Endometrium (tissue), 2 donors: Measurements from ENCODE around the gene EXD2.
"Not testable (repeated sequence)": the region's sequence is repeated elsewhere in the genome, so short reads cannot be mapped to it uniquely, and the experiment has no call there.

ENCODE experiments used
- FAIRE-seq: peaks from 2 replicates; lab custom pipeline; 2012; peaks lifted over from hg19 to GRCh38; lab: Jason Lieb, UNC
- donor health status: control.
- donor health status: control.

EXD2 gene

DNA sequence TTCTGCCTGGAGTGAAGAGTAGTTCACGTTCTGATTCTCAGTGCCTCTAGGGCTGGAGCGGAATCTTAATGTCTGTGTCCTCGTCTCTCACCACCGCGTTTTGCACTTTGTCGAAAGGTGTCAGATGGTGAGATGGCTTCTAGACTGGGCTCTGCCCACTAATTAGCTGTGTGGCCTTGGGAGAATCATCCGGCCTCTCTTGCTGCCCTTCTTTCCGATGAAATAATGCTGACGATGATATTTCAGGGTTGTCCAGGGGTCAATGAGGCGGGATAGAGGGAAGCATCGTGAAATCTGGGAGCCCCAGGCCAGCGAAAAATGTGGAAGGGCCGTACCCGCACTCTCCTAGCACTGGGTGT lies 67.8 kb downstream of the EXD2 start:
- FAIRE-seq: no peak

GRCh38 chr14:69259527-69260189 lies 68.4 kb downstream of the EXD2 start, which contains the start of gene GALNT16:
Gene GALNT16, plus strand, starts transcription at chr14:69260158. Its CDS starts 133 bp downstream, at chr14:69260291.
- FAIRE-seq: no peak

GRCh38 chr14:69260190-69260860 lies 69.0 kb downstream of the EXD2 start:
- no peak for FAIRE-seq

- no peak for FAIRE-seq
Measured at GRCh38 chr14:69260861-69261564, 69.7 kb downstream of the EXD2 start.

DNA sequence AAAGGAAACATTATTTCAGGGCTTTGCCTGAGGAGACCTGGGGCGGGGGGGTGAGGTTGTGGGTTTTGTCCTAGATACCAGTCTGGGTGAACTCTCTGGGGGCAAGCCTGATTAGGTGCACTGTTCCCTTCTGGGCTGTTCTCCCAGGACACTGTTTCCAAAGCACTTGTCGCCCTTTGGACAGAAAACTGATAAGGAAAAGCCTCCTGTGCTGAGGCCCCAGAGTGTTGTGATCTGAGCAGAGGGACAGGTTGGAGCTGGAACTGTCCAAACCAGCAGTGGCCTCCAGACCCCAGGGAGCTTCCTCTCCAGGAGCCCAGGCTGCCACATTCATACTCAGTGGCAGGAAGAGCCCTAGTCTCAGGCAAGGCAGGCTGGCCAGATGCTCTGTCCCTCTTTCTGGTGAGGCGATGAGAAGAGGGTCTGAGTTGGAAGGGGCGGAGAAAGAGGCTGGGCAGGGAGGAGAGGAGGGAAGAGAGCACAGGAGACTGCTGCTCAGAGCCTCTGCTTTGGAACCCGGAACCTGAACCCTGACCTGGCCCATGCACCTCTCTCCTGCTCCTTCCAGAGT lies 70.5 kb downstream of the EXD2 start:
- no peak for FAIRE-seq

DNA sequence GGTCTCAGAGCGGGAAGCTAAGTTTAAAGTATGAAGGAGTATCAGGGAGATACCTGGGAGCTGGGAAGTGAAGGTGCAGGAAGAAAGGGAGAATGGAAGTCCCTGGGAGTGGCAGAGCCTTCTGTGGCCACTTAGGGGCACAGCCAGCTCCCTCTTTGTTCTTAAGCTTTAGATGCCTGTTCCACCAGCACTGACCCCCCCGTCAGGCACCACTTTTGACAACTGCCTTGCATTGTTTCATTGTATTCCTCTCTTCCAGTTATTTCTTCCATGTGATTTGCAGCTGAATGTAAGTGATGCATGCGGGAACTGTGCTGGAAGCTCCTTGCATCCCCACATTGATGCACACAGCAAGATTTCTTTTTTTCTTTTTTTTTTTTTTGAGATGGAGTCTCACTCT lies 71.2 kb downstream of the EXD2 start:
- FAIRE-seq: no peak

GRCh38 chr14:69263364-69263763 lies 72.1 kb downstream of the EXD2 start:
- FAIRE-seq: no peak

GRCh38 chr14:69263771-69264170 lies 72.5 kb downstream of the EXD2 start:
- no peak for FAIRE-seq

DNA sequence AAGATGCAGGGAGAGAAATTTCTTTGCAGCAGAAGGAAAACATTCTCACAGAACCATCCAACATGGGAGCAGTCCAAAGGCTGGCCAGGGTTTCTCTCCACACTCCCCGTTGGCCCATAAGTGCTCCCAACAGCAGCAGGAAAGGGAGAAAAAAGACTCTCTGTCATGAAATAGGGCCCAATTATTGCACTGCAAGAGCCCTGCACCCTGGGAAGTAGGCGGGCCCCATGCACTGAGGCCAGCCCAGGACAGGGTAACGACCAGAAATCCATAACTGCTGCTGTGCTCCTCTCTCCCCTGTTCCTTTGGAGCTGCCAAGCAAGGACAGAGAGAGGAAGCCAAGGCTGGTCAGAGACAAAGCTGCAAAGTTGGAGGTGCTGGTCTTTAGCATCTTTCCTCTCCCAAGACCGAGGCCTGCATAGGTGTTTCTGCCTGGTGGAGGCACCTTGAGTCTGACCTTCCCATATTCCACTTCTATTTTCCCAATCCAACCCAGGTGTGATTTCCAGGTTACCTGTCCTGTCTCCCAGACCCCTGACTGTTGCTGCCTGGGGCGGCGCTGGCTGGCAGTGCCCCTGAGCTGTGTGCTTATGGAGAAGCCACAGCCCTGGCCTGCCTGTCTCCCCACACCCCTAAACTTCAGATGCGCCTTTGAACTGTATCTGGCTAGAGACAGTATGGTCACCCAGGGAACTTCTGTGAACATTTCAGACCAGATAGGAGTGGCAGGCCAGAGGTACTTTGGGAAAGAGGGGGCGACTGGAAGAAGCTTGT lies 75.5 kb downstream of the EXD2 start:
- FAIRE-seq: no peak

GRCh38 chr14:69267492-69267891 lies 76.2 kb downstream of the EXD2 start:
- no peak for FAIRE-seq

DNA sequence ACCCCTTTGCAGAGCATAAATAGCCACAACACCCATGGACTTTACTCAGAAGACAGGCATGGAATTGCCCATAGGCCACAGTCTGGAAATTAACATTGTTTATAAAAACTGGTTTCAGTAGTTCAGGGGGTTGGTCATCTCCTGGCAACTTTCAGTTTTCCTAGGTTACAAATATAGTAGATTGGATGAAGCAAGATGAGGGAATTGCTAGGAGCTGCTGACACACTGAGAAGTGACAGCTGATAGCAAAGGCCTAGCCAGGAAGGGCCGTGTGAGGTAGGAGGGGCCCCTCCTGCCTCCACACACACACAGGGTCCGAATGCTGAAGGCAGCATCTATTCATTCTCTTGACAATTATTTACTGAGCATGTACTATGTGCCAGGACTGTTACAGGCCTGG lies 76.9 kb downstream of the EXD2 start:
- no peak for FAIRE-seq

GRCh38 chr14:69268763-69269162 lies 77.5 kb downstream of the EXD2 start:
- FAIRE-seq: no peak

DNA sequence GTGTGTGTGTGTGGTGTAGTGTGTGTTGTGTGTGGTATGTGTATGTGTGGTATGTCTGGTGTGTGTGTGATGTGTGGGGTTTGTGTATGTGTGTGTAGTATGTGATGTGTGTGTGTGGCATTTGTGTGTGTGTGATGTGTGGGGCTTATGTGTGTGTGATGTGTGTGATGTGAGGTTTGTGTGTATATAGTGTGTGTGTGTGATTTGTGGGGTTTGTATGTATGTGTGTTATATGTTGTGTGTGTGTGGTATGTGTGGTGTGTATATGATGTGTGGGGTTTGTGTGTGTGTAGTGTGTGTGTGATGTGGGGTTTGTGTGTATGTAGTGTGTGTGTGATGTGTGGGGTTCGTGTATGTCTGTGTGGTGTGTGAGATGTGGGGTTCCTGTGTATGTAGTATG lies 78.1 kb downstream of the EXD2 start:
- no peak for FAIRE-seq

DNA sequence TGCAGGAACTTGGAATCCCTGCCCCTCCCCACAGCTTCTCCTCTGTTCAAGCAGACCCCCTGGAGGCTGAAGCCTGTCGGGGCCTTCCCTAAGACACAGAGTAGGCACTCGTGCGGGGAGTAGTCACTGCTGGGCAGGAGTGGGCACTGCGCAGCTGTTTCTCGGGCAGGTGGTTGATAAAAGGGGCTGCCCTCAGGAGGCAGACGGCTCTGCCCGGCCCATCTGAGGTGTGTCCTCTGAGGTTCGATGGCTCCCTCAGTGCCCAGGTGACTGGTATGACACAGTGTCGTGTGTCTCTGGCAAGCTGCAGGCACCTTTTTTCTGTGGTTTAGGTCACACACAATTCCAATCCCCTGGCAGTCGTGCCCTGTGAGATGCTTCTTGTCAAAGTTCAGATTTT lies 78.8 kb downstream of the EXD2 start:
- FAIRE-seq: no peak

DNA sequence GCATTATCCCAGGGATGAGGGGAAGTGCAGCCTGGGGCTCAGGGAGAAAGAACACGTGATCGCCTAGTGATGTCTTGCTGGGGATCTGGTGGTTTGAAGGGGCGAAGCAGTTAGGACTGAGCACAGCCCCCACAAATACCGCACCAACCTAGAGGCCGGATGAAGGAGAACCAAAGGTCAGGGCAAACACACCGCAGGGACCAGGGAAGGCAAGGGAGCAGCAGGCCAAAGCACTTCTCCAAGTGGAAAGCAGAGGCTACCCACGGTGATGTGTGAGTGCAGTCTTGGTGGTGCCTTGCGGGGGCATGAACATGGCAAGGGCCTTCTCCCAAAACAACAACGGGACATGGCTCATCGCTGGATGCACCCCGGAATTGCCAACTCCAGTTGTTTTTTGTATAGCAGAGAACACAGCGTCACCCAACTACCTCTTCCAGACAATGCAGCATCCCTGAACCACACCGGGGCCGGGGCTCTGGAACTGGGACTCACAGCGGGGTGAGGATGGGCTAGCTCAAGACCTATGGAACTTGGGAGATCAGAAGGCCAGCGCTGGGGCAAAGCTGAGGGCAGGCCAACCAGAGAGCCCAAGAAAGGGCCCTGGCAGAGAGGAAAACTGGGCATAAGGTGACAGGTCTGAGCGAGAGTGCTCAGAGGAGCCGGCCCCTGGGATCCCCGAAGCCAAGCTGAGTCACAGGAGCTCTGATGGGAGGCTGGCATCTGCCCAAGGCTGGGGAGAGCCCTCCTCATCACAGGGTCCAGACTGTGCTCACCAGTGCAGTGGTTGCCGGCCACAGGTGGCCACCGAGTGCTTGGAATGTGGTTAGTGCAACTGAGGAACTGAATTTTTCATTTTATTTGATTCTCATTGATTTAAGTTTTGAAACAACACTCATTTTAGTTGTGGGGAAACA lies 79.8 kb downstream of the EXD2 start:
- no peak for FAIRE-seq

GRCh38 chr14:69274321-69274720 lies 83.0 kb downstream of the EXD2 start:
- no peak for FAIRE-seq

GRCh38 chr14:69275331-69275730 lies 84.0 kb downstream of the EXD2 start:
- no peak for FAIRE-seq

- FAIRE-seq: not testable (repeated sequence)
Measured at GRCh38 chr14:69277356-69277755, 86.1 kb downstream of the EXD2 start.

- no peak for FAIRE-seq
Measured at GRCh38 chr14:69280746-69281291, 89.5 kb downstream of the EXD2 start.

DNA sequence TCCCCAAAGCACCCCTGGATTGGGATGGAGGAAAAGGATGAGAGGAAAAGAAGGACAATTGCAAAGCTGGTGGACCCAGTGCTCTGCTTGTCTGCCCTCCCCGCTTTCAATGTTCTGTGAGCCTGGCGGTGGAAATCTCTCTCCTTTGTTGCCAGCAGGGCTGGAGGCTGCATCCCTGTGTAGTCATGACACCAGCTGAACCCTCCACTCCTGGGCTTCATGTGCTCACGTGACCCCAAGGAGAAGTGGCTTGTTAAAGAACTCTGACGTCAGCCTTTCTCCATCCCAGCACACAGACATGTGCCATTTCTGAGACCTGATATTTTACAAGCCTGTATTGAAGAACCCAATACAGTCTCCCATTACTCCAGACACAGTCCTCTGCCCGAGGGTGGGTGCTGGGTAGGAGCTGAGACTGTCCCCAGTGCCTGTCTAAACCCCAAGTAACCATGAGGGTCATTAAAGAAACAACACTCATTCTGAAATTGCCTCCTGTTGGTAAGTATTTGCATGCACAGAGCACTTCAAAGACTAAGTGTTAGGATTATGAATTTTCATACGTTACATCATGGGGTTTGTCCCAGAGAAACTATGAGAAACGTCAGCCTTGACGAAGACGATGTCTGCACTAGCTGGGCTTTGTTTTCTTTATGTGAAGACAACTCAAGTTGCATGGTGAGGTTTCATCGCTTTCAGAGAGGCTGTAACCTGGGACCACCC lies 90.3 kb downstream of the EXD2 start:
- no peak for FAIRE-seq
